PC-9 (cell line): ENCODE measurements around the gene ANKRA2. TPM values are rescaled to one million over a fixed set of nuclear protein-coding genes. Genes with fewer than 3 reads are reported as not detected.
A peak's percentile ranks its signal among the peaks of the same experiment; 100 is the strongest.
"Not testable (repeated sequence)": the region's sequence is repeated elsewhere in the genome, so short reads cannot be mapped to it uniquely, and the experiment has no call there.

Experiments
- BruUV-seq: library from RNA; stranded (reverse); fragments of 400-500 nt; replicated peaks from 2 replicates; lab custom pipeline; 2021; lab: Mats Ljungman, UMichigan
- CTCF ChIA-PET: fragments of 300-600 bp; sonication (Branson Sonifier 250); formaldehyde crosslinking; loops from one replicate; lab custom pipeline; 2022; ENCODE audit warnings: antibody characterized with exemption; lab: Charles Lee
- POLR2A ChIA-PET: fragments of 300-600 bp; sonication (Branson Sonifier 250); formaldehyde crosslinking; loops from one replicate; lab custom pipeline; 2022; ENCODE audit warnings: antibody characterized with exemption; ENCODE audit not compliant: unreplicated experiment; lab: Charles Lee
- DNase-seq, 2 experiments: peaks; one replicate each; pipeline versions ENCODE4 v3.0.0 to v3.0.0-alpha.2; 2015 to 2022; ENCODE audit warnings: mixed read lengths in 1 of 2
- H2AFZ ChIP-seq: fragments of 200-600 bp; sonication (generic); 2 replicates; pipeline ENCODE4 v1.8.1; 2017; ENCODE audit warnings: antibody characterized with exemption
- H3F3A ChIP-seq: fragments of 200-600 bp; sonication (generic); 2 replicates; pipeline ENCODE4 v1.8.1; 2017; ENCODE audit warnings: antibody characterized with exemption, mild to moderate bottlenecking, low read depth; ENCODE audit not compliant: insufficient read depth
- H3K27ac ChIP-seq: fragments of 200-600 bp; sonication (generic); 2 replicates; pipeline ENCODE4 v1.6.1; 2016; ENCODE audit warnings: mixed run types
- H3K27me3 ChIP-seq: fragments of 200-600 bp; sonication (generic); 2 replicates; pipeline ENCODE4 v1.6.1; 2016; ENCODE audit warnings: low read depth, mixed run types; ENCODE audit not compliant: insufficient read depth
- H3K36me3 ChIP-seq: fragments of 200-600 bp; sonication (generic); 2 replicates; pipeline ENCODE4 v1.6.1; 2016; ENCODE audit warnings: low read depth, mixed run types
- H3K4me1 ChIP-seq: fragments of 200-600 bp; sonication (generic); replicated peaks from 2 replicates; pipeline ENCODE4 v1.6.1; 2016; ENCODE audit warnings: mixed run types; ENCODE audit not compliant: insufficient read depth
- H3K4me2 ChIP-seq: fragments of 200-600 bp; sonication (generic); 2 replicates; pipeline ENCODE4 v1.6.1; 2017; ENCODE audit warnings: mixed run types
- H3K4me3 ChIP-seq: fragments of 200-600 bp; sonication (generic); 2 replicates; pipeline ENCODE4 v1.6.1; 2016; ENCODE audit warnings: mixed run types
- H3K79me2 ChIP-seq: fragments of 200-600 bp; sonication (generic); 2 replicates; pipeline ENCODE4 v1.6.1; 2017; ENCODE audit warnings: low read depth, mixed run types
- H3K9me2 ChIP-seq: fragments of 200-600 bp; sonication (generic); 2 replicates; pipeline ENCODE4 v1.8.1; 2017; ENCODE audit warnings: mild to moderate bottlenecking; ENCODE audit not compliant: insufficient read depth
- H3K9me3 ChIP-seq: fragments of 200-600 bp; sonication (generic); 2 replicates; pipeline ENCODE4 v1.8.1; 2016; ENCODE audit warnings: low read depth; ENCODE audit not compliant: insufficient read depth
- H4K20me1 ChIP-seq: fragments of 200-600 bp; sonication (generic); 2 replicates; pipeline ENCODE4 v1.8.1; 2017; ENCODE audit not compliant: insufficient read depth
- CTCF ChIP-seq: fragments of 200-600 bp; sonication (generic); conservative IDR thresholded peaks from 2 replicates; pipeline ENCODE4 v1.6.1; 2017; ENCODE audit warnings: mixed run types, antibody characterized with exemption, mild to moderate bottlenecking, moderate library complexity
- EZH2 ChIP-seq: fragments of 200-600 bp; sonication (generic); IDR thresholded peaks from 2 replicates; pipeline ENCODE4 v1.8.0; 2017; ENCODE audit warnings: antibody characterized with exemption, low read depth
- intact Hi-C: fragments of 100-400 bp; cut with micrococcal nuclease; formaldehyde crosslinking; loops from one replicate; pipeline ENCODE4 v1.10.0; 2022; ENCODE audit not compliant: unreplicated experiment
- total RNA-seq: library from RNA; stranded (reverse); gene quantifications from 2 replicates; pipeline ENCODE4 v1.2.3, GENCODE V29; 2021

The ANKRA2 gene
- total RNA-seq, 1 experiment from 2014 or later, result 15.5 TPM

GRCh38 chr5:73514418-73514817 is 51.0 kb downstream of the ANKRA2 start:
- Histone ChIP-seq H2AFZ (no peak overlapping the region), H3K4me3 (no peak overlapping the region), H3K4me1 (peaks cover 17% of the 10 kb centered on the region), H3K27ac (no peak overlapping the region), H4K20me1 (no peaks in the 10 kb centered on the region), H3F3A (peaks cover 16% of the 10 kb centered on the region; the same call in 1 of the 2 replicates), H3K9me3 (no peaks in the 10 kb centered on the region), H3K4me2 (no peak overlapping the region), H3K9me2 (no peaks in the 10 kb centered on the region), H3K36me3 (no peaks in the 10 kb centered on the region), H3K27me3 (no peaks in the 10 kb centered on the region), H3K79me2 (no peaks in the 10 kb centered on the region)
- ChIA-PET POLR2A (no interaction called here), CTCF (no interaction called here)
- no peak for DNase-seq
- no TSS peak for BruUV-seq
- intact Hi-C loops, result no loop called here
- TF ChIP-seq CTCF (no peak), EZH2 (no peak)

- peaks cover 16% of the 10 kb centered on the region; the same call in 1 of the 2 replicates for H3F3A ChIP-seq
- no TSS peak for BruUV-seq
- intact Hi-C loops, result no loop called here
- H2AFZ ChIP-seq, result no peak overlapping the region
- no peak overlapping the region for H3K27ac ChIP-seq
- H3K36me3 ChIP-seq, result no peaks in the 10 kb centered on the region
- H3K27me3 ChIP-seq, result no peaks in the 10 kb centered on the region
- no peaks in the 10 kb centered on the region for H4K20me1 ChIP-seq
- DNase-seq, result peak in 1 of 2 experiments; percentile 59
- no peaks in the 10 kb centered on the region for H3K9me2 ChIP-seq
- ChIA-PET CTCF (no interaction called here), POLR2A (interaction anchor here (0.6 kb wide), 1 partner anchor 367 kb away, joined by 9 read pairs; no protein-coding TSS in a partner anchor)
- no peaks in the 10 kb centered on the region for H3K79me2 ChIP-seq
- H3K9me3 ChIP-seq, result no peaks in the 10 kb centered on the region
- no peak overlapping the region for H3K4me3 ChIP-seq
- no peak for TF ChIP-seq CTCF
- no peak for TF ChIP-seq EZH2
- no peak overlapping the region for H3K4me2 ChIP-seq
- H3K4me1 ChIP-seq, result peaks cover 17% of the 10 kb centered on the region
Observed at GRCh38 chr5:73513996-73514395, 51.4 kb downstream of the ANKRA2 start.

GRCh38 chr5:73508521-73508920 is 56.9 kb downstream of the ANKRA2 start:
- POLR2A ChIA-PET, H2AFZ ChIP-seq, CTCF ChIA-PET: not testable (repeated sequence)

GRCh38 chr5:73507062-73507461 is 58.4 kb downstream of the ANKRA2 start:
- ChIA-PET POLR2A (no interaction called here), CTCF (no interaction called here)
- H3K27me3 ChIP-seq, result no peaks in the 10 kb centered on the region
- no TSS peak for BruUV-seq
- H3K36me3 ChIP-seq, result peaks cover 30% of the 10 kb centered on the region
- H3K4me3 ChIP-seq, result no peak overlapping the region
- no peaks in the 10 kb centered on the region for H3K9me2 ChIP-seq
- intact Hi-C loops, result no loop called here
- peaks cover 14% of the 10 kb centered on the region; the same call in 1 of the 2 replicates for H3K79me2 ChIP-seq
- no peak for TF ChIP-seq CTCF
- no peak for TF ChIP-seq EZH2
- H3K27ac ChIP-seq, result no peak overlapping the region
- no peak for DNase-seq
- peaks cover 54% of the 10 kb centered on the region for H3F3A ChIP-seq
- no peak overlapping the region for H3K4me2 ChIP-seq
- H4K20me1 ChIP-seq, result peaks cover 23% of the 10 kb centered on the region
- H3K9me3 ChIP-seq, result no peaks in the 10 kb centered on the region
- H3K4me1 ChIP-seq, result no peaks in the 10 kb centered on the region
- H2AFZ ChIP-seq, result no peak overlapping the region

More at GRCh38 chr5:73508521-73508920, 56.9 kb downstream of the ANKRA2 start:
- Histone ChIP-seq H3F3A (peaks cover 45% of the 10 kb centered on the region; the same call in 1 of the 2 replicates), H3K36me3 (peaks cover 15% of the 10 kb centered on the region)
- H3K9me2 ChIP-seq, H3K4me1 ChIP-seq, H3K79me2 ChIP-seq, H3K9me3 ChIP-seq, intact Hi-C loops, H3K27me3 ChIP-seq, H3K4me2 ChIP-seq, BruUV-seq, H3K27ac ChIP-seq, H3K4me3 ChIP-seq, H4K20me1 ChIP-seq, DNase-seq: not testable (repeated sequence)
